AG20443 (cell line): ENCODE data around the gene PPIE.
"Not testable (repeated sequence)": the region's sequence is repeated elsewhere in the genome, so short reads cannot be mapped to it uniquely, and the experiment has no call there.

ENCODE experiments used
- DNase-seq: peaks from one replicate; pipeline ENCODE4 v3.0.0; 2012; ENCODE audit warnings: low spot score, mixed read lengths

Gene PPIE

DNA sequence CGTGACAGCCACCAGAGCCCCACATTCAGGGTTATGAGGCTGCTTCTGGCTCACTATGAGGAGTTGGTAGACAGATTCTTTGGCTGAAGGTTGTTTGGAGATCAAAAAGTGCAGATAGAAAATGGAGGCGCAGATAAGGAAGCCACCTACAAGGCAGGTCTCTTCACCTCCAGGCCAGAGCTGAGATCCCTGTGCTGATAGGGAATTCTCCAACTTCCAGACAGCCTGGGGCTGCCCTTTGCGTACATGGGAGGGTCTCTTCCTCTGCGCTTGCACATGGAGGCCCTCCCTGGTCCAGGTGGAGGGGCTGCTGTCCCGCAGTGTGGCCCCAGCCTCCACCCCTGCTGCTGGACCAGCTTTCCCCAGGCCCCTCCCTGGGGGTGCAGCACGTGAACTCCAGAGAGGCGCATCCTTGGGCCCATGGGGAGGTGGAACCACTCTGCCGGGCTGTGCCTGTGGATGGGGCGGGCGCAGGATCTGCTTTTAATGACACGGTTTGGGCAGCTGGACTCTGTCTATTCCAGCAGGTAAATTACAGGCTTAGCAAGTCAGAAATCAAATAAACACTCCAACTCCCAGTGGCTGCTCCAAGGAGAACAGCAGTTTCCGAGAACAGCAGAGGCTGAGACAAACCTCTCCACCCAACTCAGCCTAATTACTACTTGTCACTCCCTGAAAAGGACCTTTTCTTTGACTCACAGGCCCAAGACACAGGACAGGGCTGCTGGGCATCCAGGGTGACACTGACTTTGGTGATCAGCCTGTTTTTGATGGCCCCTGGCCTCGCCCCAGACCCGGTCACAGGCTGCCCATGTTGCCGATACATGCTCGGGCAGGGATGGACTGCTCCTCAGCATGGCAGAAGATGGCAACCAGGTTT lies 20.1 kb downstream of the PPIE start:
- no peak for DNase-seq

DNA sequence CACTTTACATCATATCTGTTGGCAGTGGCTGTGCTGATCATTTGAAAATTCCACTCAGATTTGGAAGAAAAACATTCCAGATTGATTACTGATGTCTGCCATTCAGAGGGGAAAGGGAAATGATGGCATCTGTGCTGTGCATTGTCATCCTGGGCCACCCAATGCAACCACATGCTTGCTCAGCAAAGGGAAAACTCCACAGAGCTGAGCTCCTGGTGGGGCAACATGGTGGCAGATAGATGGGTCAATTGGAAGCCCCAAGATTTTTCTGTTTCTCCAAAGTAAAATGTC lies 20.7 kb downstream of the PPIE start:
- no peak for DNase-seq

DNA sequence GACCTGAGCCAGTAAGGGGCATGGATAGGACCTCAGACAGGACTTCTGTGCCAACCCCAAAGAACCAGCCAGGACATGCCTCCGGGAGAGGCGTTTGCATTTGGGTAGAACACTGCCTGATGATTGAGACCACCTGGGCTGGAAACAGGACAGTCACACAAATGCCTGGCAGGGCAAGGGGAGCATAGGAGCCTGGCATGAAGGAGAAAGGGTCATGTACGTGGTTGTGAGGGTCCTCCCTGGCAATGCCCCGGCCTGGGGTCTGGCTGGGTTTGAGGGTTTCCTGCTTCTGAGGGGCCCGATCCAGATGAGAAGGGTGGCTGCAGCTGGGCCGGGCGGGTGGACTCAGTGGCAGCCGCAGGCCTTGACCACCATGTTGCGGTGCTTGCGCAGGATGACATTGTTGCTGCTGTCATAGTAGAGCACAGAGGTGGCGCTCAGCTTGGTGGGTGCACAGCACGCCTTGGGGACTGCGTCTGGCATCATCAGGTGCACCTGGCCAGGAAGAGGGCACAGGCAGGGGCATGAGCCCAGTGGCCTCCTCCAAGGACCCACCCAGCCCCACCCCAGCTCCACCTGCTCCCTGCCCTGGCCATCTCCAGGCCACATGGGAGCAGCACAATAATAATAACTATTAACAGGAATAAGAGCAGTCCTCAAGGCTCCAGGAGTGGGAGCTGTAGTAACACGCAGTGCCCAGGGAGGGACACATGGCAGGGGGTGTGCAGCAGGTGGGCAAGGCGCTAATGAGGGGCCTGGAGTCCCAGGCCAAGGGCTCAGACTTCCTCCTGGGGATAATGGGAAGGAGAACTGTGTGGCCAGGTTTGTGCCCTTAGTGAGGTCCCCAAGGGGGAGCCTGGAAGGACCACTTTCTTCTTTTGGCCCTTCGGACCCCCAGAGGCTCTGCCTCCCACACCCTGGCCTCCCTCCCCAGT lies 21.7 kb downstream of the PPIE start:
- no peak for DNase-seq

DNA sequence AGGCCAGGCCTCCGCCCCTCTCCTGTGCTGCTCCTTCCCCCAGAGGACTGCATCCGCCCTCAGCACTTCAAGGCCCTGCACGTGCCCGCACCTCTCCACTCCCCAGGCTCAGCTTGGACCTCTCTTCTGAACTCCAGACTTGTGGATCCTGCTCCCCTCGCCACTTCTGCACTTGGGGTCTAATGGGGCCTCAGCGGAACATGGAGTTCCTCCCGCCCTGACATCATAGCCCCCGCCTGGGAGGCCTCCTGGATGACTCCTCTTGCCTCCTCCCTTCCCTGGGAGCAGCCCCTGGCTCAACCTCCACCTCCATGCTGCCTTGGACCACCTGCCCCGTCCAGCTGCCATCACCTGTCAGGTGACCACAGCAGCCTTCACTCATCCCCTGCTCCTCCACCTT lies 22.3 kb downstream of the PPIE start:
- DNase-seq: no peak

DNA sequence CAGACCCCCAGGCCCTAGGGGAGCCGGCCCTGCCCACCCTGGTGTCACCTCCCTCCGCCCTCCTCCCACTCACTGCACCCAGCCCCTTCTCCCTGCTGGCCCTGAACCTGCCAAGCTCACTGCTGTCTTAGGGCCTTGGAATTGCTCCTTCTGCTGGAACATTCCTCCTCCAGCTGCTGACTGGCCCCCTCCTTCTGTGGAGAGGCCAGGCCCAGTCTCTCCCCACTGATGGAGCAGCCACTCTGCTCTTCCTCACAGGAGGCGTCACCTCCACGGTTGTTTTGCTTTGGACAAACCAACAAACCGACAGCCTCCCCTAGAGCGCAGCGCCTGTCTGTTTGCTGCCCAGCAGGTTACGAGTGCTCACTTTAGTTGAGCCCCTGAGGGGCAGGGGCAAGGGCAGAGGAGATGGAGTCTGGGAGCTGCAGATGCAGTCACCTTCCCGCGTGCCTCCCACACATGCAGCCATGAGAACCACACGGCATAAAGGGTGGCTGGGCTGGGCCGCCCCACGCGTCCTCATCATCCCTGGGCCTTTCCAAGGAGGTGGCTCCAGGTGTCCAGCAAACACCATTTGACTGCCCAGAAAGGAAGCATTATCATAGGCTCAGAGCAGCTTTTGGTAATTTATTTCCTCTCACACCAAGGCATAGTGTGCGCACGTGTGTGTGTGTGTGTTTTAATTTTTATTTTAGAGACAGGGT lies 23.0 kb downstream of the PPIE start:
- no peak for DNase-seq

DNA sequence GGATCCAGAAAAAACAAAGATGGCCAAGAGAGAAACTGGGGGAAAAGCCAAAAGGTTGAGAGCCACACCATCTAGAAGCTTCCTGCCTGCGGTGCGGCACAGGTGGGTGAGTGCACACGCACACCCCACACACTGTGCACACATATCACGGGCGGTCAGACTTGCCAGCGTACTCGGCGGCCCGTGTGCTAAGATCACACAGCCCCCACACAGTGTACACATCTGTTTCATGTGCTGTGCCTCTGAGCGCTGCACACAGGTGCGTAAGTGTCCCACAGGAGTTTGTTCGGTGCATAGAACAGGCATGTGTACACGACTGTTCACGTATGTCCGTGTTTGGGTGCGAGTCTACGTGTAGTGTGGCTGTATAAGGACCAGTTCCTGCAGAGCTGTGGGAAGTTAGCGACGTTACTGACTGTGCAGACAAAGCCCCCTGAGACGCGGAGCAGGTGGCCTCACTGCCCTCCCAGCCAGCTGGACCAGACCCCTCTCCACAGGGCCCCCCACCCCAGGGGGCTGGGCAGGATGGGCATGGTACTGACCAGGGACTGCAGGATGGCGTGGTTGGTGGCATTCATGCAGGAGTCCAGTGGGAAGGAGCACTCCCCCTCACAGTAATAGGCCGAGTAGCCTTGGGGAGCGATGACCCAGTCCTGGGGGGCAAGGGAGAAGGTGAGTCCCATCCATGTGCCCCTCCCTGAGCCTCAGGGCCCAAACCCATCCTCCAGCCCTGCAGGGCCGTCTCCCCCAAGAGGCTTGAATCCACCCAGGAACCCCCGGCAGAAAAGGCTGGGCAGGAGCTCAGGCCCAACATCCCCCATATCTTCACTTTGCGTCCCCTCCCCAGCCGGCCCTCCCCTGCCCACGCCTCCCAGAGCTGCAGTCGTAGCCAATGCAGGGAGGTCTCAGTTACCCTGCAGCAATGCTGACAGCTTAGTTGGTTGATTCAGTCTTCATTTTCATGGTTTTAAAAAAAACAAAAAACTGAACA lies 24.2 kb downstream of the PPIE start:
- DNase-seq: no peak

DNA sequence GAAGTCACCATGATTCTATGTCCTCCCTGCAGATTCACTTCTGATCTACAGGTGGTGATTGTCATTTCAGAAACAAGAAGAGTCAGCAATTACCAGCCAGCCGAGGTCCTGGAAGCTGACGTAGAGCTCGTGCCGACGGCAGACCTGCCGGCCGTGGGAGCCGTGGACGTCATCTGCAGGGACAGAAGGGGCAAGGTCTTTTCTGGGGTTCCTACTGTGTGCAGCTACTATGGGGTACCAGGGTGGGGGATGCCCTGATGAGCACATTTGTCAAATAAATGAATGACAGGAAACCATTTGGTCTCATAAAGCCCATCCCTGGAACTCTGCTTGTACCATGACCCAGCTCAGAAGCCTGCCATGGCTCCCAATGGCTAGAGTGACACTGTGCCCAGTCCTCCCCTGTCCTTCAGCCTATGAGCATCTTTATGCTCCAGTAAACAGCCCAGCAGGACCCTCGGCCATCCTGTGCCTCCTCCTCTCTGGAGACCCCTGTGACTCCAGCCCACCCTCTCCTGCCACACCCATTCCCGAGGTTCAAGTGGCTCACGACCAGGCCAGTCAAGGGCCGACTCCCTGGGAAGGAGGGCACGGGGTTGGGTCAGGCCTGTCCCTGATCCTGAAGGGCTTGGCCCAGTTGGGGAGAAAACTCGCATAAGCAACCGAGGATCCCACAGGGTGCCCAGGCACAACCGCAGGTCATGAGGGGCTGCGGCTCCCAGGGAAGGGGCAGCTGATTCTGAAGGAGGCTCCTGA lies 25.1 kb downstream of the PPIE start:
- not testable (repeated sequence) for DNase-seq

DNA sequence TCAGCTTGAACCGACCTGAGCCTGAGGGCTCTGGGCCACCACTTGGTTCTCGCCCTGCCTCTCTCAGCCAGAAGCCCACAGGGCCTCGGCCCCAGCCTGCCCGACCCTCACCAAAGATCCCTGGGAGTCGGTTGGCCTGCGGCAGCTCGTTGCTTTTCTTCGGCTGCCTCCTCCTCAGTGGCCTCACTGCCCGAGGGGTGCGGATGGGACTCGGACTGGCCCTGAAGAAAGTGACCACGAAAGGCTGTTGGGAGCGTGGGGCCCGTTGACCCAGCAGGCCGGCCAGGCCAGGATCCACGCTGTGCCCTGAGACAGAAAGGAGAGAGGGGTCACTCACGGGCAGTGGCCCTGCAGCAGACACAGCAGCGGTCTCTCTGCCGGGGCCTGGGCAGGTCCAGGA lies 25.8 kb downstream of the PPIE start:
- not testable (repeated sequence) for DNase-seq

DNA sequence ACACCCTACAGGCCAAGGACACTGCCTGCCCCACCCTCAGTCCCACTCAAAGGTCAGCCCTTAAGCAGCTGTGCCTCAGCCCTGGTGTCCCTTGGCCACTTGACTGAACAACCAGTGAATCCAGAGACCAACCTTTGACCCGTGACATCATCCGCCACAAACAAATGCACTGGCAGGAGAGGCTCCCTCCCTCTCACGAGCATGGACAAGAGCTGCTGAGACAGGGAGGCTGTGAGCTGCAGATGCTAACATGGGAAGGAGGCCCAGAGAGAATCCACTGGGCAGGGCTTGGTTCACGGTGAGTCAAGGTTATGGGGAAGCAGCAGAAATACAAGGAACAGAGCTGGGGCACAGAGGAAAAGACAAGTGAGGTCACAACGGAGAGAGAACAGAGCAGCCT lies 27.8 kb downstream of the PPIE start:
- DNase-seq: not testable (repeated sequence)

DNA sequence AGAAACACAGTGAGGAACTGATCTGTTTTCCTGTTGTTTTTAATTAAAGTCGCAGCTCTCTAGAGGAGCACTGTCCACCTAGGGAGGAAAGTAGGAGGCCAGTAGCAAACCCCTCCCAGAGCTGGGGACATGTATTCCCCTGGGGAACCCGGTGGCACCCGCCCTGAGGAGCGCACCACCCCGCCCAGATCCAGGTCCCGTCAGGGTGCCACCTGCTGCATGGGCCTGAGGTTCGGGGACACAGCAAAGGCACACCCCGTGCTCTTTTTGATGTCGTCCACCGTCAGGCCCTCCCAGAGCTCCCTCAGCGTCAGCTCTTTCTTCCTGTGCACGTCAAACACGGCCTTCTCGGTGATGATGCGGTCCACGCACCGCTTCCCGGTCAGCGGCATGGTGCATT lies 30.8 kb downstream of the PPIE start:
- not testable (repeated sequence) for DNase-seq

DNA sequence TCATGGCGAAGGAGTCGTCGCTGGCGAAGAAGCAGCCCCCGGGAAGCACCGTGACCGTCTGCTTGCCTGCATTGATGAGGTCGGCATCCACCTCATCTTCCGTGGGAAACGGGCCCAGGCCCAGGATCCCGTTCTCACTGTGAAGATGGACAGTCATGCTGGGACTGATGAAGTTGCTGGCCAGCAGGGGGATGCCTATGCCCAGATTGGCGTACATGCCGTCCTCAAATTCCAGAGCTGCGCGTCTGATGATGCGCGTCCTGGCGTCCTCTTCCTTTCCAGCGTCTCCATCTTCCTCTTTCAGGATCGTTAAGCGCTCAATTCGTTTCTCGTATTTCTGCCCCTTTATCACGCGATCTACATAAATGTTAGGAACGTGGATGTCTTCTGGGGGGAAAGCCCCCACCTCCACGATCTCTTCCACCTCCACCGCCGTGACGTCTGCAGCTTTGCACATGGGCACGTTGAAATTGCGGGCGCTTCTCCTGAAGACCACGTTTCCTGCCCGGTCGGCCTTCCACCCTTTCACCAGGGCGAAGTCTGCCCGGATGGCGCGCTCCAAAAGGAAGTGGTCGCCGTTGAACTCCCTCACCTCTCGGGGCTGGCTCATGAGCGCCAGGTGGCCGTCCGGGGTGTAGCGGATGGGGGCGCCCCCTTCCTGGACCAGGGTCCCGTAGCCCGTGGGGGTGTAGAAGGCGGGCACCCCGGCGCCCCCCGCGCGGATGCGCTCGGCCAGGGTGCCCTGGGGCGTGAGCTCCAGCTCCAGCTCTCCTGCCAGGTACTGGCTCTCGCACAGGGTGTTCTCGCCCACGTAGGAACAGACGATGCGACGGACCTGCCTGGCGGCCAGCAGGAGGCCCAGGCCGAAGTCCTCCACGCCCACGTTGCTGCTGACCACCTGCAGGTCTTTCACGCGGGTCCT lies 31.7 kb downstream of the PPIE start:
- DNase-seq: not testable (repeated sequence)

DNA sequence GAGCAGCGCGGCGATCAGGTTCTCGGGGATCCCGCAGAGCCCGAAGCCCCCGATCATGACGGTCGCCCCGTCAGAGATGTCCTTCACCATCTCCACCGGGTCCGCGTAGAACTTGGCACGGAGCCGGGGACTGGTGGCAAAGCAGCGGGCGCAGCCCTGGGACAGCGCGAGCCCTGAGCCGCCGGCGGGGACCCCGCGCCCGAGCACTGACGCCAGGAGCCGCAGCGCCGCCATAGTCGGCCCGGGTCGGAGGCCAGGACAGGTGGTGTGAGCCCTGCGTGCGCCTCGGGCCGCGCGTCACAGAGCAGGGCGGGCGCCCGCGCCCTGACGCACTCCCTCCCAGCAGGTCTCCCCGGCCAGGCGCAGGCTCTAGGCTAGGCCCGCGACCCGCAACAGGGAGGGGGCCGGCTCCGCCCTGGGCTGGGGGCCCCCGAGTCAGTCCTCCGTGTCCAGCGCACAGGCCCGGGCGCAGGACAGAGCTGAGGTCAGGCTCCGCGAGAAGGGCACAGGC lies 32.4 kb downstream of the PPIE start, which contains the start of gene OXCT2:
TSS of gene OXCT2 (minus strand) at position 327 of the 511 bp plus-strand sequence. CDS start at position 234, 93 bp downstream.
- not testable (repeated sequence) for DNase-seq

DNA sequence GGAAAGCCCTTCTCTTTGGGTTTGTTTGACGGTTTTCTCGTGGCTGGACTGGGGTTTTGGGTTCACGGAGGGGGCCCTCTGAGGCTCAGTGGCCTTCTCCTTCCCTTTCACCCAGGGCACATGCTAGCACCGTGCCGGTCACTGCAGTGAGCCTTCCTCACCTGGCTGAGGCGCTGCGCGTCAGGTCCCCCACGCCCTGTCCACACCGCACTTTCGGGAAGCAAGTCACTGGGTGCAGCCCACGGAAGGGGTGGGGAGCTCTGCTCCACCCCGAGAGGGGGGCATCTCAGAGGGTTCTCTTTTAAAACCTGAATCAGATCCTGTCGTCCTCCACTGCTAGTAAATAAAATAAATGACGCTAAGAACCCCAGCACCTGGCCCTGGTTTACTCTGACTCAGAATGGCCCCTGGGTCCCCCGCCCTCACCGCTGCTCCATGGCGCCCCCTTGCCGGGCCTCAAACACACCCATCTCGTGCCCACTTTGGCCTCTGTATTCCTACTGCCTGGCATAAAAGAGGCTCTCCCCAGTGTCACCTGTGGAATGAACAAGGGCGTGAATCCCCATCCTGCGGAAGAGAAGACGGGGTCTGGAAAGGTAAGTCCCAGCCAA lies 34.8 kb downstream of the PPIE start:
- not testable (repeated sequence) for DNase-seq

DNA sequence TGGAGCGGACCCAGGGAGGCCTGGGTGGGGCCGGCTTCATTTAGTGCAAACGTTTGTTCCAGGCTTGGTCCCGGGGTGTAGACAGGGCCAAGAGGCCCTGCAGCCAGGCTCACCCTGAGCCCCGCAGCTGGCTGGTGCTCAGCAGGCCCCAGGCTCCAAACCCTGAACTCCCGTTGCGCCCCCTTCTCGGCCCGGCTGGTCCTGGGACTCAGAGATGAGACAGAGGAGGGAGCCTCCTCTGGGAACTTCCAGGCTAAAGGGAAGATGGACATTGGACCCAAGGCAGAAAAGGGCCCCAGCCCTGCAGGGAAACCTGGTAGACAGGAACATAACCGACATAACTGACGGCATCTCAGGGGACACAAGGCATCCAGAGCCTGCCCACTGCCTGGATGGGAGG lies 36.5 kb downstream of the PPIE start:
- DNase-seq: not testable (repeated sequence)

DNA sequence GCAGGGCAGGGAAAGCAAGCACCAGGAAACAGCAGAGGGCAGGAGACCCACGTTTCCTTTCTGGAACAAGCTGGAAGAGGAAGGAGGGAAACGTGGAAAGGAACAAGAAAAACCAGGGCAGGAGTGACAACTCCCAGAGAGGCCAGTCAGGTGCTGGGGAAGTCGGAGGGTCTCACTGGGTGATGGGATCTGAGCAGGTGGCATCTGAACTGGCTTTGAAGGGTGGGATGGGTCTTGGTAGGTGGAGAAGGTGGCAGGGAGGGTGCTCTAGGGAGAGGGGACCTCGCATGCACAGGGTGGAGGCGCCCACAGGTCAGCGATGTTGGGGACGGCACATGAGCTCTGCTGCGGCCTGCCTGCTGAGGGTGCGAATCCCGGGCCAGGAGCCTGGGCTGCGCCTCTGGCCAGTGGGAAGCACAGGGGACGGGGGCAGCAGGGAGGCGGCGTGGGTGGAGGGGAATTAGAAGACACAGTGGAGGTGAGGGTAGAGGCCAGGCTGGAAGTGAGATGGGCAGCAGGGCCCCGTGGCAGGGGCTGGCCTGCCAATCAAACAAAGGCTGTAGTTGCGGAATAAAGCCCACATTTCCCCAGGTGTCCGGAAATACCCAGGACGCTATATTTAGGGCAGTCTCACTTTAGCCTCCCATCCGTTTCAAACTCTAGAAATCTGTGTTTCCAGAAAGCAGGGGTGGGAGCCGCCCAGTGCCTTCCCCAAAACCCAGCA lies 37.2 kb downstream of the PPIE start:
- not testable (repeated sequence) for DNase-seq

DNA sequence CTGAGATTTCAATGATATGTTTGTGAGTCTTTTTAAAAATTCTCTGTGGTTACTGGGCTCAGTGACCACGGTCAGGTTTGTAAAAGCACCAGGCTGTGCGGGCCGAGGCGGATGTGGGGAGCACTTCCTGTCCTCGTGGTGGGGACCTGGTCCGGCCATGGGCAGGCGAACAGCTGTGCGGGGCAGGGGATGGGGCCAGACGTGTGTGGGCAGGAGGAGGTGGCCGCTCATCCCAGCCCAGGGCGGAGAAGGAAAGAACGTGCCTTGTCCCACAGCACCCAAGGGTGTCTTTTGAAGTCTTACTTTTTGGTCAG lies 37.7 kb downstream of the PPIE start:
- DNase-seq: no peak

DNA sequence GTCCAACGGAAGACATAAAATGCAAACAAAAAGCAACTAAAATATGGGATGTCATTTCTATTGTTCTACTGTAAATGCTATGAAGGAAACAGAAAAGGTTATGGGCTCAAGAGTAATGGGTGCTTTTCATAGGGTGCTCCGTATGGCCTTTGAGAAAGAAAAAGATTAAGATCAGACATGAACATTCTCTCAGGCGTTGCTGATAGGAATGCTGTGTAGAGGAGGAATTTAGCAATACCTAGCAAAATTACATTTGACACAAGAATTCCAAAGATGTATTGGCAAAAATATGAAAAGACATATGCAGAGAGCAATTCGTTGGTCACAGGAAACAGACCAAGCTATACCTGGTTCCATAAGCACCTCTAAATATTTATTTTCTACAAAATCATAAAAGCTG lies 38.2 kb downstream of the PPIE start:
- DNase-seq: no peak

DNA sequence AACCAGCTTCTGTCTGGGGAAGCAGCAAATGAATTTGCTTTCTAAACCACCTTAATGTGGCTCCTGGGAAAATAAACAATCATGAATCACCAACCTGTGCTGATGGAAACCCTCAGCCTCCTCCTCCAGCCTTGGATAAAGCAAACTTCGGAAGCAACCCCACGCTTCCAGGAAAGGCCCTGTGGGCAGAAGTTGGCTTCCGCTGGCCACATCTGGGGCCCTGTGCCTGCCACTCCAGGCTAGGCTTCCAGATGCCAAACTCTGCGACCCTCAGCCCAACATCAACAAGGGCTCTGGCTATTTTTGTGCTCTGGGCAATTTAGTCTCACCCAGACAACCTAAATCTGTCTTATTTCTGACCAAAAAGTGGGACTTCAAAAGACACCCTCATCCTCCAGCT lies 38.6 kb downstream of the PPIE start:
- DNase-seq: no peak
